Measurements from ENCODE around the gene STC2. TPM values are rescaled to one million over a fixed set of nuclear protein-coding genes. Genes with fewer than 3 reads are reported as not detected.

Gene STC2
- total and polyA plus RNA-seq, 5 donors from 2014 or later = not detected

DNA sequence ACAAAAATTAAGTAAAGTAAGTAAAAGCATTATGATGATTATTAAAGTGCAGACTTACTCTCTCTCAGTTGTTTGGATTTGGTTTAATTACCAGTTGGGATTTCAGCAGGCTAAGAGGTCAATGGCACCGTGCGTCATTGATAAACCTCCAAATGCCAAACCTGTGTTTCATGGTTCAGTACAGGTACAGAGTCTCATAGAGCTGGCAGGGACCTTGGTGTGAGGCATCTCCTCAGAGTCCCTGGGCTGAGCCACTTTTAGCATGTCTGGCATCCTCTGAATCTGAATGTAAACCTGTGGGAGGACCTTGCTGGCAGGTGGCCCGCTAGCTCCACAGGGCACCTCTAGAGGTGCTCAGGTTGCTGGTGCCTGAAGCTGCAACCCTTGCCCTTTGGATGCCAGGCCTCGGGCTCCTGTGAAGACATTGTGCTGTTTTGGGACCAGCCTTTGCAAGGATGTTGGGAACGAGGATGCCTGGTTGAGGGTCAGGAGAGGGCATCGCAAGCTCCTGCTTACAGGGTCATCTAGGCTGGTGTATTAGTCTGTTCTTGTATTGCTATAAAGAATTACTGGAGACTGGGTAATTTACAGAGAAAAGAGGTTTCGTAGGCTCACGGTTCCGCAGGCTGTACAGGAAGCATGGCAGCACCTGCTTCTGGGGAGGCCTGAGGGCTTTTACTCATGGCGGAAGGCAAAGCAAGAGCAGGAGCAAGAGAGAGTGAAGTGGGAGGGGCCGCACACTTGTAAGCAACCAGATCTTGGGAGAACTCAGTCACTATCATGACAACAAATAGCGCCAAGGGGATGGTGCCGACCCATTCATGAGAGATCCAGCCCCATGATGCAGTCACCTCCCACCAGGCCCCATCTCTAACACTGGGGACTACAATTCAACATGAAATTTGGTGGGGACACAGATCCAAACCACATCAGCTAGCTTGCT is 14.9 kb upstream of the STC2 start:
- peak overlapping the region in 1 of 4 donors; percentile 24 for H3K4me3 Mint-ChIP-seq
- DNase-seq = no peak
- H3K27me3 ChIP-seq (ENCODE audit: control insufficient read depth, insufficient read depth, low read length) = no peaks in the 10 kb centered on the region
- no peaks in the 10 kb centered on the region for H3K9me3 ChIP-seq (ENCODE audit: control insufficient read depth in 2 of 2, low read length in 2 of 2)
- H3K4me3 ChIP-seq (ENCODE audit: low read depth, low read length) = no peak overlapping the region
- H3K4me1 Mint-ChIP-seq = no peaks in the 10 kb centered on the region
- no peaks in the 10 kb centered on the region for H3K9me3 Mint-ChIP-seq
- H3K27me3 Mint-ChIP-seq = peaks cover 4% of the 10 kb centered on the region
- no peaks in the 10 kb centered on the region for H3K36me3 ChIP-seq (ENCODE audit: control insufficient read depth, insufficient read depth, low read length)
- H3K27ac Mint-ChIP-seq = no peak overlapping the region
- no peak for ATAC-seq (ENCODE audit: low read depth in 2 of 2)
- no peaks in the 10 kb centered on the region for H3K4me1 ChIP-seq (ENCODE audit: control insufficient read depth, insufficient read depth, low read length, poor library complexity, severe bottlenecking)
- no peak overlapping the region for H3K27ac ChIP-seq (ENCODE audit: insufficient read depth, low read length, poor library complexity, severe bottlenecking)
- no peaks in the 10 kb centered on the region for H3K36me3 Mint-ChIP-seq

DNA sequence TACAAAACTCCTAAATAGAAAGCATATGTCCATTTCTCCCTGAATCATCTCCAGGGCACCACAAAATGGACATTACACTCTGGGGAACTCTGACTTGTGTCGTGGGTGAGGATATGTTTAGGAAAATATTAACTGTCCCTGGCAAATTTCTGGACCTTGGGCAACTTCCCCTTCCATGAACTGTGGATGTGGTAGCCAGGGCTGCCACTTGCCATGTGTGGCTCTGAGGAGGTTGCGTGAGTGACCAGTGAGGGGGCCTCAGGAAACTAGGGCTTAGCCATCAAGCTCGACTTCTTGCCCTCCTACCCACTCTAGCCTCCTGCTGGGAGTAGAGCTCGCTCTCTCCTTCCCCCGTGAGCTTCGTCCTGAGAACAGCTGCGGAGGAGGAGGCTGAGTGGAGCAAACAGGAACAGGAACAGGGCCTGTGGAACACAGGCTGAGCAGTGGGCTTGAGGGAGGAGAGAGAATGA is 13.8 kb upstream of the STC2 start:
- Mint-ChIP-seq H3K36me3 (no peaks in the 10 kb centered on the region), H3K27me3 (peaks cover 4% of the 10 kb centered on the region), H3K4me3 (no peak overlapping the region), H3K4me1 (no peaks in the 10 kb centered on the region), H3K9me3 (peaks cover 0 to 3% (median 0%) of the 10 kb centered on the region in 7 donors), H3K27ac (no peak overlapping the region)
- ATAC-seq (ENCODE audit: low read depth in 2 of 2) (no peak), DNase-seq (no peak)
- no peaks in the 10 kb centered on the region for H3K9me3 ChIP-seq (ENCODE audit: control insufficient read depth in 2 of 2, low read length in 2 of 2)
- H3K36me3 ChIP-seq (ENCODE audit: control insufficient read depth, insufficient read depth, low read length) = no peaks in the 10 kb centered on the region
- no peaks in the 10 kb centered on the region for H3K27me3 ChIP-seq (ENCODE audit: control insufficient read depth, insufficient read depth, low read length)
- H3K4me3 ChIP-seq (ENCODE audit: low read depth, low read length) = no peak overlapping the region
- H3K27ac ChIP-seq (ENCODE audit: insufficient read depth, low read length, poor library complexity, severe bottlenecking) = no peak overlapping the region
- no peaks in the 10 kb centered on the region for H3K4me1 ChIP-seq (ENCODE audit: control insufficient read depth, insufficient read depth, low read length, poor library complexity, severe bottlenecking)

DNA sequence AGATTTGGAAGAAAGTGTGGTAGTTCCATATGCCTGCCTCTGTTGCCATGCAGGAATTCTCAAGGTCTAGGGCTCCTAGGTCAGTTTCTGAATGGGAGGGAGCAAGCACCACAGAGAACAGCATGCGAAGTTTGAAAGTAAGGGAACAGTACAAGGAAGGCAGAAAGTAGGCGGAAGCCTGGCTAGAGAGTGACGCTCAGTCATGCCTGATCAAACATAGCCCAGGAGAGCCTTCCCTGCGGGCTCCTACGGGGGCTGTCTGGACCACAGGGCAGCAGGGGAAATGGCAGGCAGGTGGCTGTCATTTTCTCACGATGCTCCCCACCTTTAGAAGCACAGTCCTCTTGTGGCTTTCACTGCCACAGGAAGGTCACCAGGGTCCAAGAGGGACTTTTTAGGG is 12.8 kb upstream of the STC2 start:
- Histone ChIP-seq H3K36me3 (ENCODE audit: control insufficient read depth, insufficient read depth, low read length) (no peaks in the 10 kb centered on the region), H3K4me1 (ENCODE audit: control insufficient read depth, insufficient read depth, low read length, poor library complexity, severe bottlenecking) (no peaks in the 10 kb centered on the region), H3K27me3 (ENCODE audit: control insufficient read depth, insufficient read depth, low read length) (no peaks in the 10 kb centered on the region), H3K9me3 (ENCODE audit: control insufficient read depth in 2 of 2, low read length in 2 of 2) (no peaks in the 10 kb centered on the region), H3K27ac (ENCODE audit: insufficient read depth, low read length, poor library complexity, severe bottlenecking) (no peak overlapping the region), H3K4me3 (ENCODE audit: low read depth, low read length) (no peak overlapping the region)
- ATAC-seq (ENCODE audit: low read depth in 2 of 2) (no peak), DNase-seq (no peak)
- no peaks in the 10 kb centered on the region for H3K36me3 Mint-ChIP-seq
- H3K4me3 Mint-ChIP-seq = no peak overlapping the region
- H3K4me1 Mint-ChIP-seq = no peaks in the 10 kb centered on the region
- H3K27me3 Mint-ChIP-seq = peaks cover 4% of the 10 kb centered on the region
- H3K27ac Mint-ChIP-seq = no peak overlapping the region
- peaks cover 0 to 3% (median 0%) of the 10 kb centered on the region in 7 donors for H3K9me3 Mint-ChIP-seq

DNA sequence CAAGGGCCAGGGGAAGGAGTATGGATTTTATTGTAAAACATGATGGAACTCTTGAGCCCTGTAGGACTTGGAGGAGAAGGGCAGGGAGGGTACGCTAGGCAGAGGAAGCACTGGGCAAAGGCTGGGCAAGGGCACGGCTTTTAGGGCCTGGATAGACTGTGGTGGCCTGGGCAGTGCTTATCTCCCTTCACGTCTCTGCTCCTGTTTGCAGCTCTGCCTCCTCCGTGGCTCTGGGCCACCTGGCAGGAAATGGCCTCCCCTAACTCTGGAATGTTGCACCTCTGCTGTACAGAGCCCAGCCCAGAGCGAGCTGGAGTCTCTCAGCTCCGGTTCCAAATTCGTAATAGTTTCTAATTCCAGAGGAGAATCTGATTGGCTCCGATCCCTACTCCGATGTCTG is 12.2 kb upstream of the STC2 start:
- Mint-ChIP-seq H3K36me3 (no peaks in the 10 kb centered on the region), H3K27me3 (peaks cover 8% of the 10 kb centered on the region), H3K27ac (no peak overlapping the region), H3K9me3 (peaks cover 0 to 3% (median 0%) of the 10 kb centered on the region in 7 donors), H3K4me3 (no peak overlapping the region), H3K4me1 (no peaks in the 10 kb centered on the region)
- Histone ChIP-seq H3K27me3 (ENCODE audit: control insufficient read depth, insufficient read depth, low read length) (no peaks in the 10 kb centered on the region), H3K4me3 (ENCODE audit: low read depth, low read length) (no peak overlapping the region), H3K9me3 (ENCODE audit: control insufficient read depth in 2 of 2, low read length in 2 of 2) (no peaks in the 10 kb centered on the region), H3K36me3 (ENCODE audit: control insufficient read depth, insufficient read depth, low read length) (no peaks in the 10 kb centered on the region), H3K27ac (ENCODE audit: insufficient read depth, low read length, poor library complexity, severe bottlenecking) (no peak overlapping the region), H3K4me1 (ENCODE audit: control insufficient read depth, insufficient read depth, low read length, poor library complexity, severe bottlenecking) (no peaks in the 10 kb centered on the region)
- DNase-seq = no peak
- ATAC-seq (ENCODE audit: low read depth in 2 of 2) = no peak

DNA sequence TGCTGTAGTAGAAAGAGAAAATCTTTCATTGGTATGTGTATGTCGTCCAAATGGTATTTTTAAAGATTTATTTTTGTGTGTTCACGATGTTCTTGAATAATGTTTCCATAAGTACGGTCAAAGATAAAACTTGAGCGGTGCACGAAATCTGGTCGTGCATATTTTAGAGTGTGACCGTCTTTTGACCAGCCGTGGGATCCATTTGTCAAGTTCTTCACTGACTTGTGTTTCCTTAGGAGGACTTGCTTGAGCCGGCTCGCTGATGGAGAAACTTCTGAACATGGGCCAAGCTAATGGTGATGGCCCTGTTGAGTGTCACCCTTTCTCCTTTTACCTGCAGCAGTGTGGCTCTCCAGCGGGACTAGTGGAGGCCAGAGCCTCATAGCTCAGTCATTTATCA is 11.1 kb upstream of the STC2 start:
- DNase-seq = no peak
- Mint-ChIP-seq H3K4me1 (no peaks in the 10 kb centered on the region), H3K27ac (no peak overlapping the region), H3K9me3 (peaks cover 0 to 3% (median 0%) of the 10 kb centered on the region in 7 donors), H3K27me3 (peaks cover 14% of the 10 kb centered on the region), H3K4me3 (no peak overlapping the region), H3K36me3 (no peaks in the 10 kb centered on the region)
- no peak for ATAC-seq (ENCODE audit: low read depth in 2 of 2)
- Histone ChIP-seq H3K4me3 (ENCODE audit: low read depth, low read length) (no peak overlapping the region), H3K27ac (ENCODE audit: insufficient read depth, low read length, poor library complexity, severe bottlenecking) (no peak overlapping the region), H3K36me3 (ENCODE audit: control insufficient read depth, insufficient read depth, low read length) (no peaks in the 10 kb centered on the region), H3K9me3 (ENCODE audit: control insufficient read depth in 2 of 2, low read length in 2 of 2) (no peaks in the 10 kb centered on the region), H3K4me1 (ENCODE audit: control insufficient read depth, insufficient read depth, low read length, poor library complexity, severe bottlenecking) (no peaks in the 10 kb centered on the region), H3K27me3 (ENCODE audit: control insufficient read depth, insufficient read depth, low read length) (peaks cover under 1% of the 10 kb centered on the region)

DNA sequence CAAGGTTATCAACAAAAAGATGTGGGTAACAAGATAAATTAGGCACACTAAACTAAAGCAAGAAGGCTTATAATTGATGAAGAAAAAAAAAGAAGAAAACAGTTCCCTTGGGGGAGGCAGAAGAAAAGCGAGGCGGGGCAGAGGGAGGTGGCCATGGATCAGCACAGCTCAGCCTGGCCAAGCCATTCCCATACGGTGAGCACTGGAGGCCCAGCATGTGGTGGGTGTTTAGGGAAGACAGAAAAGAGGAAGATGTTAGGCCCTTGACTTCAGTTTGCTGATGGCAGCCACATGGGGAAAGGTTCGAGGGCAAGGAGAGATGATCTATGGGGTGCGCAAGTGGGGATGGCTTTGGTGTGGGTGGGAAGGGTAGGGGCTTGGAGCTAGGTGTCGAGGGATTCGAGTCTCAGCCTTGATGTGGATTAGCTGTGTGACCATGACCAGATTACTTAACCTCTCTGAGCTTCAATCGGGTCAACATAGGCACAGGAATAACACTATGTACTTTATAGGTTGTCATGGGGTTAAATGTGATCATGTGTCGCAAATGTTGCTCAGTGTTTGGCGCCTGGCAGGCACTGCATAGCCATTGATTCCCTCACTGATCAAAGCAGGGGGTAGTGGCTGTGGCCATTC is 10.3 kb upstream of the STC2 start:
- Mint-ChIP-seq H3K4me3 (no peak overlapping the region), H3K36me3 (no peaks in the 10 kb centered on the region), H3K27me3 (peaks cover 19% of the 10 kb centered on the region), H3K9me3 (peaks cover 0 to 3% (median 0%) of the 10 kb centered on the region in 7 donors), H3K27ac (no peak overlapping the region), H3K4me1 (no peaks in the 10 kb centered on the region)
- H3K27ac ChIP-seq (ENCODE audit: insufficient read depth, low read length, poor library complexity, severe bottlenecking) = no peak overlapping the region
- no peaks in the 10 kb centered on the region for H3K4me1 ChIP-seq (ENCODE audit: control insufficient read depth, insufficient read depth, low read length, poor library complexity, severe bottlenecking)
- no peak overlapping the region for H3K4me3 ChIP-seq (ENCODE audit: low read depth, low read length)
- no peak for DNase-seq
- peaks cover 3% of the 10 kb centered on the region for H3K27me3 ChIP-seq (ENCODE audit: control insufficient read depth, insufficient read depth, low read length)
- no peaks in the 10 kb centered on the region for H3K36me3 ChIP-seq (ENCODE audit: control insufficient read depth, insufficient read depth, low read length)
- no peaks in the 10 kb centered on the region for H3K9me3 ChIP-seq (ENCODE audit: control insufficient read depth in 2 of 2, low read length in 2 of 2)
- no peak for ATAC-seq (ENCODE audit: low read depth in 2 of 2)

DNA sequence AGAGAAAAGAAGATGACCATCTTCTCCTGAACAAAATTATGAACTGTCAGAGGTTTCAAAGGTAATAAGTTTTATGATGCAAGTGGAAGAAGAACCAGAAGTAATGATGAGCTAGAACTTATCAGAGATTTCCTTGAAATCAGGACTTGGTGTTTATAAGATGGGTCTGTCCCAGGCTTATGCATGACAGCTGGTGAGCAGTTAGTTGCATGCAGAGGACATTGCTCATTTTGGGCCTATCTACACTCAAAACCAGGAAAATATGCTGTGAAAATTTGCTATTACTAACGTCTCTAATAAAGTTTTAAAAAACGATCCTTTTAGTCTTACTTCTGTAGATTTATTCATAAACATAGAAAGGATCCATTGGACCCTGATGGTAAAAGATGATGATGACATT is 6.6 kb upstream of the STC2 start:
- Mint-ChIP-seq H3K27me3 (peaks cover 37% of the 10 kb centered on the region), H3K4me3 (no peak overlapping the region), H3K9me3 (peaks cover 0 to 3% (median 0%) of the 10 kb centered on the region in 7 donors), H3K4me1 (peaks cover 0 to 5% (median 0%) of the 10 kb centered on the region in 4 donors), H3K27ac (no peak overlapping the region), H3K36me3 (no peaks in the 10 kb centered on the region)
- H3K27ac ChIP-seq (ENCODE audit: insufficient read depth, low read length, poor library complexity, severe bottlenecking) = no peak overlapping the region
- H3K4me1 ChIP-seq (ENCODE audit: control insufficient read depth, insufficient read depth, low read length, poor library complexity, severe bottlenecking) = no peaks in the 10 kb centered on the region
- peaks cover 5% of the 10 kb centered on the region for H3K27me3 ChIP-seq (ENCODE audit: control insufficient read depth, insufficient read depth, low read length)
- no peak for ATAC-seq (ENCODE audit: low read depth in 2 of 2)
- H3K9me3 ChIP-seq (ENCODE audit: control insufficient read depth in 2 of 2, low read length in 2 of 2) = no peaks in the 10 kb centered on the region
- no peak overlapping the region for H3K4me3 ChIP-seq (ENCODE audit: low read depth, low read length)
- no peaks in the 10 kb centered on the region for H3K36me3 ChIP-seq (ENCODE audit: control insufficient read depth, insufficient read depth, low read length)
- DNase-seq = no peak
